Measurements from ENCODE around the gene SERPINB6. TPM values are rescaled to one million over a fixed set of nuclear protein-coding genes. Genes with fewer than 3 reads are reported as not detected.

SERPINB6 gene
- polyA plus RNA-seq, 2 of the 4 experiments (the other 2 are of a cell fraction): 104 to 126 TPM

- TF ChIP-seq EHMT2 (IDR thresholded peaks at IDR 0.05; ENCODE audit: low read depth): no peak
- no peak for TF ChIP-seq TFCP2L1 (CRISPR knock-in tag; IDR thresholded peaks at IDR 0.05)
- TF ChIP-seq PBX3 (IDR thresholded peaks at IDR 0.05): no peak
Observed at GRCh38 chr6:2984738-2985406, 13.5 kb upstream of the SERPINB6 start (continued).

GRCh38 chr6:2982426-2983117 is 11.2 kb upstream of the SERPINB6 start:
- TF ChIP-seq NPAS2 (CRISPR knock-in tag; IDR thresholded peaks at IDR 0.05; ENCODE audit: borderline replicate concordance) (no peak), EHMT2 (IDR thresholded peaks at IDR 0.05; ENCODE audit: low read depth) (no peak), ZNF302 (CRISPR knock-in tag; IDR thresholded peaks at IDR 0.05) (no peak), MAFK (IDR thresholded peaks at IDR 0.05; ENCODE audit: partially characterized antibody) (no peak)
- FAIRE-seq (no peak), ATAC-seq (no peak), DNase-seq (ENCODE audit: low read depth in 1 of 2, low spot score in 1 of 2) (no peak)
- Histone ChIP-seq H3K27ac (peak overlapping the region in 1 of 2 experiments; percentile 54; a peak in 2 of 6 replicates), H3K4me2 (peak overlapping the region; percentile 39; the same call in 2 of the 3 replicates), H3K4me3 (no peak overlapping the region), H3K9me3 (no peaks in the 10 kb centered on the region), H3K4me1 (peaks cover 71% of the 10 kb centered on the region)
- 55% methylated on average over 4 of the region's 4 CpGs for WGBS (ENCODE audit: missing lambda C conversion rate)
- ChIA-PET POLR2A (no interaction called here), CTCF (interaction anchor here (3.6 kb wide), 1 partner anchor 30 kb away, joined by 22 read pairs; no protein-coding TSS in a partner anchor)

- Histone ChIP-seq H3K9me3 (no peaks in the 10 kb centered on the region), H3K4me2 (peak overlapping the region; percentile 44), H3K4me1 (peaks cover 70% of the 10 kb centered on the region), H3K27ac (peak overlapping the region; percentile 19 to 70; a peak in 3 of 6 replicates), H3K4me3 (no peak overlapping the region)
- DNase-seq (ENCODE audit: low read depth in 1 of 2, low spot score in 1 of 2) (no peak), ATAC-seq (peak in 1 of 2 experiments; percentile 25; a peak in 2 of 6 replicates), FAIRE-seq (no peak)
- CTCF ChIA-PET: interaction anchor here (0.8 to 3.6 kb wide), 6 partner anchors 8 to 189 kb away, joined by 3 to 22 read pairs (median 3); no protein-coding TSS in a partner anchor
- POLR2A ChIA-PET: interaction anchor here (2.6 kb wide), 1 partner anchor 8 kb away, joined by 9 read pairs; no protein-coding TSS in a partner anchor
- TF ChIP-seq ELK1 (IDR thresholded peaks at IDR 0.05; ENCODE audit: low read depth, low read length): no peak
- no peak for TF ChIP-seq REST (IDR thresholded peaks at IDR 0.05)
- TF ChIP-seq NPAS2 (CRISPR knock-in tag; IDR thresholded peaks at IDR 0.05; ENCODE audit: borderline replicate concordance): no peak
- TF ChIP-seq CHD4 (IDR thresholded peaks at IDR 0.05; ENCODE audit: borderline replicate concordance): no peak
- no peak for TF ChIP-seq FOSL2 (IDR thresholded peaks at IDR 0.05)
- TF ChIP-seq FOSL2 (CRISPR knock-in tag; IDR thresholded peaks at IDR 0.05): no peak
- no peak for TF ChIP-seq CTCF (IDR thresholded peaks at IDR 0.05)
- TF ChIP-seq RAD21 (conservative IDR thresholded peaks at IDR 0.05 in 1 of 2, IDR thresholded peaks at IDR 0.05 in 1 of 2): no peak
- 69% methylated on average over 3 of the region's 3 CpGs for WGBS (ENCODE audit: missing lambda C conversion rate)
Observed at GRCh38 chr6:2980465-2980855, 9.1 kb upstream of the SERPINB6 start.

Data from A549 (cell line).